HG03520 (cell line): ENCODE measurements around the gene CCDC182.

ENCODE experiments used
- ATAC-seq: cut with Tn5 transposase; IDR thresholded peaks from one replicate; pipeline ENCODE4 v1.9.1; 2021; ENCODE audit warnings: mild to moderate bottlenecking, moderate library complexity; ENCODE audit not compliant: unreplicated experiment

CCDC182 gene

DNA sequence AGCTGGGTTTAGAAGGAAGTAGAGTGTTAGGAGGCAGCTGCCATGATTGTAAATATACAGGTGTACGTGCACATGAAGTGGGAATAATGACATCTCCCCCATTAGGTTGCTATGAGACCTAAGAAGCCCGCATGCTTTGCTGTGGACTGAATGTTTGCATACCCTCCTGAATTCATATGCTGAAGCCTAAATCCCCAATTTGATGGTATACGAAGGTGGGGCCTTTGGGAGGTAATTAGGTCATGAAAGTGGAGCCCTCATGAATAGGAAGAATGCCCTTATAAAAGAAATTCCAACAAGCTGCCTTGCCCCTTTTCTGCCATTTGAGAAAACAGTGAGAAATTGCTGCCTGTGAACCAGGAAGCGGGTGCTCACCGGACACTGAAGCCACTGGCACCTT is 44.0 kb downstream of the CCDC182 start:
- ATAC-seq, result no peak

DNA sequence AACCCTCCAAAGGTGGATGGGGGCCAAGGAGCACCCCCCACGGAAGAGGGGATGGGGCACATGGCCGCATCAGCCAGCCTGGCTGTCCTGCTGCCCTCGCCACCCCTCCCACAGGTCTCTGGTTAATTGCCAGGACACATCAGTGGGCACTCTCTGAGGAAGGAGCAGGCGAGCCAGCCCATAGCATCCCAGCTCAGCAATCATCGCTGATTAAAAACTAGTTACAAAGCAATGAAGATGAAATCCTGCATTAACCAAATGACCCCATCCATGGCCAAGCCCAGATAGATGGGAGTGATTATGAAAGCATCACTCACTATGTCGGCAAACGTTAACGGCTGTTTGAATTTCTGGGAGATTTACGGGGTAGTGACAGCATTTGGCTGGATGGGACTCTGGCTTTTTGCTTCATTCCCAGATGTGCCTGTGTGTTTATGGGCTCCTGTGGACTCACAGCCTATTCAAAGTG is 45.3 kb downstream of the CCDC182 start:
- ATAC-seq, result no peak

- ATAC-seq, result no peak
Measured at GRCh38 chr17:57697891-57698711, 47.0 kb downstream of the CCDC182 start.

- ATAC-seq, result no peak
Measured at GRCh38 chr17:57697197-57697596, 47.9 kb downstream of the CCDC182 start.

DNA sequence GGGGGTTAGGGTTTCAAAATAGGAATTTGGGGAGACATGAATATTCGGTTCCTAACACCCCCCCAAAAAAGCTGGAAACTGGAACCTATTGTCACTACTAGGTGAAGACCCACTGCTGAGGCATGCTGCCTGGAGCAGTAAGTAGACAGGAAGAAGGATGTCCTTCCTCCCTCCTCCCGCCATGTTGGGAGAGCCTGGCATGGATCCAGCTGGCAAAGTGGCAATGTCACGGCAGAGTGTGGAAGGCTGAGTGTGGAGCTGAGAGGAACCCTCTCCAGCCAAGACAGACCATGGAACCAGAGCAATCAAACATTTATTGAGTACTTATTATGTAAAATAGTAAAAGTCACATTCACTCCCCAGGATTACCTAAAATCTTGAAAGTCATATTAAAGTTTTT is 49.0 kb downstream of the CCDC182 start:
- no peak for ATAC-seq
